HG02623 (cell line): ENCODE results near the gene DLG5.
A peak's percentile ranks its signal among the peaks of the same experiment; 100 is the strongest.

Experiments
- ATAC-seq: cut with Tn5 transposase; IDR thresholded peaks from one replicate; pipeline ENCODE4 v1.9.1; 2021; ENCODE audit warnings: moderate library complexity; ENCODE audit not compliant: unreplicated experiment

Gene DLG5

GRCh38 chr10:77926566-77927401 is at the start of gene DLG5:
TSS of gene DLG5 (minus strand) at chr10:77926755. CDS start at chr10:77926520, 235 bp downstream.
- ATAC-seq: peak; percentile 47

- ATAC-seq: no peak
Observed at GRCh38 chr10:77975086-77975666, 48.6 kb upstream of the DLG5 start.

- no peak for ATAC-seq
Observed at GRCh38 chr10:77974396-77975074, 48.0 kb upstream of the DLG5 start.

- no peak for ATAC-seq
Observed at GRCh38 chr10:77973276-77973675, 46.7 kb upstream of the DLG5 start.

GRCh38 chr10:77972148-77972547 is 45.6 kb upstream of the DLG5 start:
- no peak for ATAC-seq

- ATAC-seq: no peak
Observed at GRCh38 chr10:77971804-77972144, 45.2 kb upstream of the DLG5 start.

GRCh38 chr10:77970869-77971803 is 44.6 kb upstream of the DLG5 start:
- no peak for ATAC-seq

GRCh38 chr10:77969114-77969513 is 42.6 kb upstream of the DLG5 start:
- ATAC-seq: no peak

GRCh38 chr10:77967611-77968022 is 41.1 kb upstream of the DLG5 start:
- ATAC-seq: no peak

- no peak for ATAC-seq
Observed at GRCh38 chr10:77965294-77965693, 38.7 kb upstream of the DLG5 start.

- ATAC-seq: no peak
Observed at GRCh38 chr10:77964811-77965210, 38.3 kb upstream of the DLG5 start.

- ATAC-seq: no peak
Observed at GRCh38 chr10:77963901-77964300, 37.3 kb upstream of the DLG5 start.

GRCh38 chr10:77962350-77963146 is 36.0 kb upstream of the DLG5 start:
- ATAC-seq: no peak

GRCh38 chr10:77961668-77962067 is 35.1 kb upstream of the DLG5 start:
- ATAC-seq: no peak

- no peak for ATAC-seq
Observed at GRCh38 chr10:77960829-77961329, 34.3 kb upstream of the DLG5 start.

- ATAC-seq: no peak
Observed at GRCh38 chr10:77959887-77960455, 33.4 kb upstream of the DLG5 start.

- no peak for ATAC-seq
Observed at GRCh38 chr10:77959384-77959783, 32.8 kb upstream of the DLG5 start.

- ATAC-seq: no peak
Observed at GRCh38 chr10:77955136-77955535, 28.6 kb upstream of the DLG5 start.

GRCh38 chr10:77949167-77949566 is 22.6 kb upstream of the DLG5 start:
- ATAC-seq: no peak

GRCh38 chr10:77946084-77946483 is 19.5 kb upstream of the DLG5 start:
- no peak for ATAC-seq
